PC-9 (cell line): ENCODE measurements around the gene DSCAML1. TPM values are rescaled to one million over a fixed set of nuclear protein-coding genes. Genes with fewer than 3 reads are reported as not detected.

Experiments used
- BruUV-seq: library from RNA; stranded (reverse); fragments of 400-500 nt; replicated peaks from 2 replicates; lab custom pipeline; 2021; lab: Mats Ljungman, UMichigan
- CTCF ChIA-PET: fragments of 300-600 bp; sonication (Branson Sonifier 250); formaldehyde crosslinking; loops from one replicate; lab custom pipeline; 2022; ENCODE audit warnings: antibody characterized with exemption; lab: Charles Lee
- POLR2A ChIA-PET: fragments of 300-600 bp; sonication (Branson Sonifier 250); formaldehyde crosslinking; loops from one replicate; lab custom pipeline; 2022; ENCODE audit warnings: antibody characterized with exemption; ENCODE audit not compliant: unreplicated experiment; lab: Charles Lee
- DNase-seq, 2 experiments: peaks; one replicate each; pipeline versions ENCODE4 v3.0.0 to v3.0.0-alpha.2; 2015 to 2022; ENCODE audit warnings: mixed read lengths in 1 of 2
- H2AFZ ChIP-seq: fragments of 200-600 bp; sonication (generic); 2 replicates; pipeline ENCODE4 v1.8.1; 2017; ENCODE audit warnings: antibody characterized with exemption
- H3F3A ChIP-seq: fragments of 200-600 bp; sonication (generic); 2 replicates; pipeline ENCODE4 v1.8.1; 2017; ENCODE audit warnings: antibody characterized with exemption, mild to moderate bottlenecking, low read depth; ENCODE audit not compliant: insufficient read depth
- H3K27ac ChIP-seq: fragments of 200-600 bp; sonication (generic); 2 replicates; pipeline ENCODE4 v1.6.1; 2016; ENCODE audit warnings: mixed run types
- H3K27me3 ChIP-seq: fragments of 200-600 bp; sonication (generic); 2 replicates; pipeline ENCODE4 v1.6.1; 2016; ENCODE audit warnings: low read depth, mixed run types; ENCODE audit not compliant: insufficient read depth
- H3K36me3 ChIP-seq: fragments of 200-600 bp; sonication (generic); 2 replicates; pipeline ENCODE4 v1.6.1; 2016; ENCODE audit warnings: low read depth, mixed run types
- H3K4me1 ChIP-seq: fragments of 200-600 bp; sonication (generic); replicated peaks from 2 replicates; pipeline ENCODE4 v1.6.1; 2016; ENCODE audit warnings: mixed run types; ENCODE audit not compliant: insufficient read depth
- H3K4me2 ChIP-seq: fragments of 200-600 bp; sonication (generic); 2 replicates; pipeline ENCODE4 v1.6.1; 2017; ENCODE audit warnings: mixed run types
- H3K4me3 ChIP-seq: fragments of 200-600 bp; sonication (generic); 2 replicates; pipeline ENCODE4 v1.6.1; 2016; ENCODE audit warnings: mixed run types
- H3K79me2 ChIP-seq: fragments of 200-600 bp; sonication (generic); 2 replicates; pipeline ENCODE4 v1.6.1; 2017; ENCODE audit warnings: low read depth, mixed run types
- H3K9me2 ChIP-seq: fragments of 200-600 bp; sonication (generic); 2 replicates; pipeline ENCODE4 v1.8.1; 2017; ENCODE audit warnings: mild to moderate bottlenecking; ENCODE audit not compliant: insufficient read depth
- H3K9me3 ChIP-seq: fragments of 200-600 bp; sonication (generic); 2 replicates; pipeline ENCODE4 v1.8.1; 2016; ENCODE audit warnings: low read depth; ENCODE audit not compliant: insufficient read depth
- H4K20me1 ChIP-seq: fragments of 200-600 bp; sonication (generic); 2 replicates; pipeline ENCODE4 v1.8.1; 2017; ENCODE audit not compliant: insufficient read depth
- EZH2 ChIP-seq: fragments of 200-600 bp; sonication (generic); IDR thresholded peaks from 2 replicates; pipeline ENCODE4 v1.8.0; 2017; ENCODE audit warnings: antibody characterized with exemption, low read depth
- intact Hi-C: fragments of 100-400 bp; cut with micrococcal nuclease; formaldehyde crosslinking; loops from one replicate; pipeline ENCODE4 v1.10.0; 2022; ENCODE audit not compliant: unreplicated experiment
- total RNA-seq: library from RNA; stranded (reverse); gene quantifications from 2 replicates; pipeline ENCODE4 v1.2.3, GENCODE V29; 2021
- TF ChIP-seq, protein P1 (sequence below): fragments of 200-600 bp; sonication (generic); conservative IDR thresholded peaks from 2 replicates; pipeline ENCODE4 v1.6.1; 2017; ENCODE audit warnings: mixed run types, antibody characterized with exemption, mild to moderate bottlenecking, moderate library complexity

Gene DSCAML1
- total RNA-seq, 1 experiment from 2014 or later: not detected

DNA sequence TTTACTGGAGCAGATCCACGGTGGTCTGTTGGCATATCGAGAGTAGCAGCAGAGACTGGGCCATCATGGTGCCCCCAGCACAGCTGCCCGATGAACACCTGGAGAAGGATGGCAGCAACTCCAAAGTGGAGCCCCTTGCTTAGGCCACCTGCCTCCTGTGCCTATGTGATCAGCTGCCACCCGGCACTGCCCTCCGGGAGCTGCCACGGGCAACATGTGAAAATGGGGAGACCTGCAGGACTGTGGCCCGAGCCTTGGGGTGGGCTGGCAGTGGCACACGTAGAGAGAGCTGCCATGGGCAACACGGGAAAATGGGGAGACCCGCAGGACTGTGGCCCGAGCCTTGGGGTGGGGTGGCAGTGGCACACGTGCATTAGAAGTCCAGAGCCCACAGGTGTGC lies 24.4 kb upstream of the DSCAML1 start:
- CTCF ChIA-PET: interaction anchor here (0.5 kb wide), 2 partner anchors 135 to 292 kb away, joined by 3 to 7 read pairs; no protein-coding TSS in a partner anchor

DNA sequence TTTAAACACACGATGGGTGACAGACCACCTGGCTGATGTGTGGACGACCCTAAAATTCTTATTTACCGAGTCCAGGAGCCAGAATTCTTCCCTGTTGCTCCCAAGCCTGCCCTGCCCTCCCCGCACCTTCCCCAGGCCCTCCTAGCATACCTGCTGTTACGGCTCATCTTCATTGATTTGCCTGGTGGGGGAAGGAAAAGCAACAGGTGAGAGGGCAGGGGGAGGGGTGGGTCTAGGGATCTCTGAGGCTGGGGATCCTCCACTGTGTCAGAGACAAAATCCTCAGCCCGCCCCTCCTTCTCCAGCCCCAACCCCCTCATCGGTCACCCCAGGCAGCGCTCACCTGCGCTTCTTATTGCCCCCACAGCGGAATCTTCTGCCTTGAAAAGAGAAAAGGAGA lies 23.5 kb upstream of the DSCAML1 start:
- Histone ChIP-seq H3K79me2 (no peaks in the 10 kb centered on the region), H4K20me1 (no peaks in the 10 kb centered on the region), H3F3A (no peaks in the 10 kb centered on the region), H3K27ac (no peak overlapping the region), H3K36me3 (no peaks in the 10 kb centered on the region), H3K27me3 (peaks cover 16% of the 10 kb centered on the region), H3K4me2 (no peak overlapping the region), H3K4me3 (no peak overlapping the region), H3K4me1 (0 out of 2 replicates have a peak, but pooled peaks cover 6% of the 10 kb centered on the region), H3K9me3 (no peaks in the 10 kb centered on the region), H3K9me2 (no peaks in the 10 kb centered on the region), H2AFZ (no peak overlapping the region)
- no TSS peak for BruUV-seq
- POLR2A ChIA-PET: no interaction called here
- CTCF ChIA-PET: interaction anchor here (0.6 to 2.2 kb wide), 2 partner anchors 126 to 394 kb away, joined by 3 to 13 read pairs; no protein-coding TSS in a partner anchor
- intact Hi-C loops: loop anchor here (10.0 kb wide), 1 partner anchor 744 kb away; the partner anchor contains the start of gene IFT46
- no peak for DNase-seq
- TF ChIP-seq, protein P1, sequence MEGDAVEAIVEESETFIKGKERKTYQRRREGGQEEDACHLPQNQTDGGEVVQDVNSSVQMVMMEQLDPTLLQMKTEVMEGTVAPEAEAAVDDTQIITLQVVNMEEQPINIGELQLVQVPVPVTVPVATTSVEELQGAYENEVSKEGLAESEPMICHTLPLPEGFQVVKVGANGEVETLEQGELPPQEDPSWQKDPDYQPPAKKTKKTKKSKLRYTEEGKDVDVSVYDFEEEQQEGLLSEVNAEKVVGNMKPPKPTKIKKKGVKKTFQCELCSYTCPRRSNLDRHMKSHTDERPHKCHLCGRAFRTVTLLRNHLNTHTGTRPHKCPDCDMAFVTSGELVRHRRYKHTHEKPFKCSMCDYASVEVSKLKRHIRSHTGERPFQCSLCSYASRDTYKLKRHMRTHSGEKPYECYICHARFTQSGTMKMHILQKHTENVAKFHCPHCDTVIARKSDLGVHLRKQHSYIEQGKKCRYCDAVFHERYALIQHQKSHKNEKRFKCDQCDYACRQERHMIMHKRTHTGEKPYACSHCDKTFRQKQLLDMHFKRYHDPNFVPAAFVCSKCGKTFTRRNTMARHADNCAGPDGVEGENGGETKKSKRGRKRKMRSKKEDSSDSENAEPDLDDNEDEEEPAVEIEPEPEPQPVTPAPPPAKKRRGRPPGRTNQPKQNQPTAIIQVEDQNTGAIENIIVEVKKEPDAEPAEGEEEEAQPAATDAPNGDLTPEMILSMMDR: no peak
- TF ChIP-seq EZH2: no peak

More for the DNA sequence above, 24.4 kb upstream of the DSCAML1 start:
- Histone ChIP-seq H4K20me1 (no peaks in the 10 kb centered on the region), H3K4me1 (0 out of 2 replicates have a peak, but pooled peaks cover 6% of the 10 kb centered on the region), H3K4me3 (no peak overlapping the region), H3K79me2 (no peaks in the 10 kb centered on the region), H2AFZ (no peak overlapping the region), H3K36me3 (no peaks in the 10 kb centered on the region), H3K27me3 (peaks cover 23% of the 10 kb centered on the region), H3K9me3 (no peaks in the 10 kb centered on the region), H3K9me2 (no peaks in the 10 kb centered on the region), H3K27ac (no peak overlapping the region), H3K4me2 (no peak overlapping the region), H3F3A (no peaks in the 10 kb centered on the region)
- no TSS peak for BruUV-seq
- intact Hi-C loops: loop anchor here (10.0 kb wide), 1 partner anchor 743 kb away; the partner anchor contains the start of gene IFT46
- no peak for TF ChIP-seq EZH2
- TF ChIP-seq, protein P1: no peak
- POLR2A ChIA-PET: no interaction called here
- DNase-seq: no peak

DNA sequence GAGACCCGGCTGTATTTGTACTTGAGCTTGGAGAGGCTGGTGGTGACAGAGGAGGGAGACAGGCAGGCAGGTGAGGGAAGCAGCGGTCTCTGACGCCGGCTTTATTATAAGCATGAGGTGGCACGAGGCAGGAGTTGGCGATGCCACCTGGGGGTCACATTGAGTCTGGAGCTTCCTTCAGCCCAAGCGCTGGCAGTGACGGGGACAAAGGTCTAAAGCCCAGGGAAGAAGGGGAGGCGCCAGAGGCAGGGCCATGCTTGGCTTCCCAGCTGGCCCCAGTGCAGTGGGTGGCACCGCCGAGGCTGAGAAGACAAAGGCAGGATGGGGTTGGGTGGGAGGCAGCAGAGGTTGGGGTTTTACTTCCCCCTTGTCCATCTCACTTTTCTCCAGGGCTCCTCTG lies 23.1 kb upstream of the DSCAML1 start:
- Histone ChIP-seq H3K79me2 (no peaks in the 10 kb centered on the region), H3K36me3 (no peaks in the 10 kb centered on the region), H3K9me2 (no peaks in the 10 kb centered on the region), H2AFZ (no peak overlapping the region), H3K4me1 (0 out of 2 replicates have a peak, but pooled peaks cover 6% of the 10 kb centered on the region), H4K20me1 (no peaks in the 10 kb centered on the region), H3K9me3 (no peaks in the 10 kb centered on the region), H3K27me3 (peaks cover 11% of the 10 kb centered on the region), H3F3A (no peaks in the 10 kb centered on the region), H3K27ac (no peak overlapping the region), H3K4me2 (no peak overlapping the region), H3K4me3 (no peak overlapping the region)
- TF ChIP-seq, protein P1: no peak
- POLR2A ChIA-PET: no interaction called here
- no peak for DNase-seq
- intact Hi-C loops: loop anchor here (10.0 kb wide), 1 partner anchor 745 kb away; the partner anchor contains the start of gene IFT46
- no TSS peak for BruUV-seq
- CTCF ChIA-PET: interaction anchor here (0.6 to 2.2 kb wide), 2 partner anchors 127 to 212 kb away, joined by 3 to 13 read pairs; no protein-coding TSS in a partner anchor
